Right cardiac atrium (tissue), 5 donors: ENCODE results near the gene CCT8. TPM values are rescaled to one million over a fixed set of nuclear protein-coding genes. Genes with fewer than 3 reads are reported as not detected.

ENCODE experiments used
- ATAC-seq, 2 donors: fragments of 200-7000 bp; cut with Tn5 transposase; one replicate each; pipeline versions ENCODE4 v1.8.0 to v1.9.1; 2020; ENCODE audit warnings: moderate library complexity in 2 of 2, mild to moderate bottlenecking in 1 of 2
- DNase-seq, 3 donors: peaks; one replicate each; pipeline ENCODE4 v3.0.0-alpha.2; 2020
- H3K27ac ChIP-seq: one replicate; pipeline ENCODE4 v1.5.1; 2013; ENCODE audit warnings: mild to moderate bottlenecking, low read length, control low read depth, moderate library complexity
- H3K27me3 ChIP-seq: one replicate; pipeline ENCODE4 v1.6.1; 2013; ENCODE audit not compliant: control insufficient read depth, insufficient read depth
- H3K4me1 ChIP-seq: one replicate; pipeline ENCODE4 v1.6.1; 2013; ENCODE audit warnings: low read length; ENCODE audit not compliant: control insufficient read depth, insufficient read depth
- H3K4me3 ChIP-seq: one replicate; pipeline ENCODE4 v1.5.1; 2013; ENCODE audit warnings: low read length, control low read depth
- H3K9me3 ChIP-seq: one replicate; pipeline ENCODE4 v1.6.1; 2013; ENCODE audit warnings: low read length; ENCODE audit not compliant: control insufficient read depth
- WGBS: extraction: QIAGEN DNeasy Blood & Tissue Kit; methylation state at CpG from one replicate; pipeline ENCODE4 v1.1.7; 2013; 5-methylcytosine and 5-hydroxymethylcytosine counted together
- intact Hi-C, 4 donors: fragments of 100-400 bp; cut with DNase I; formaldehyde crosslinking; loops; one replicate each; pipeline versions ENCODE4 v1.11.0 to v1.14.0; 2022 to 2023
- polyA plus RNA-seq: library from polyadenylated mRNA; stranded (reverse); fragments of 200-250 nt; gene quantifications from one replicate; pipeline ENCODE4 v1.2.3, GENCODE V29; 2013
- total RNA-seq, 4 donors: library from RNA; stranded (reverse); fragmentation: NEBNext Ultra II Directional; extraction: Animal tissue kit (Norgen Biotek cat#: 25700); gene quantifications; one replicate each; pipeline ENCODE4 v1.2.1, GENCODE V29; 2021
- donor health status: healthy with polysubstance abuse.
- donor health status: DM: no; HTN: yes; CAD: no.
- donor health status: DM: no; HTN: no; CAD: no.
- donor health status: DM: no; HTN: yes; CAD: no; lungs with severe emphysema.
- donor health status: DM: yes; HTN: yes; CAD: no.

The CCT8 gene
- total and polyA plus RNA-seq, 5 donors = 98.5 to 138 (median 114) TPM

GRCh38 chr21:29096218-29097015, 23.0 kb upstream of the CCT8 start:
- Histone ChIP-seq H3K27ac (no peak overlapping the region), H3K4me1 (no peaks in the 10 kb centered on the region), H3K9me3 (no peaks in the 10 kb centered on the region), H3K4me3 (no peak overlapping the region), H3K27me3 (no peaks in the 10 kb centered on the region)
- intact Hi-C loops = loop anchor here in 3 of 4 donors (10.0 kb wide), 2 partner anchors 58 to 748 kb away; no protein-coding TSS in a partner anchor
- ATAC-seq (no peak), DNase-seq (no peak)
- WGBS = 83% methylated on average over 8 of the region's 8 CpGs

DNA sequence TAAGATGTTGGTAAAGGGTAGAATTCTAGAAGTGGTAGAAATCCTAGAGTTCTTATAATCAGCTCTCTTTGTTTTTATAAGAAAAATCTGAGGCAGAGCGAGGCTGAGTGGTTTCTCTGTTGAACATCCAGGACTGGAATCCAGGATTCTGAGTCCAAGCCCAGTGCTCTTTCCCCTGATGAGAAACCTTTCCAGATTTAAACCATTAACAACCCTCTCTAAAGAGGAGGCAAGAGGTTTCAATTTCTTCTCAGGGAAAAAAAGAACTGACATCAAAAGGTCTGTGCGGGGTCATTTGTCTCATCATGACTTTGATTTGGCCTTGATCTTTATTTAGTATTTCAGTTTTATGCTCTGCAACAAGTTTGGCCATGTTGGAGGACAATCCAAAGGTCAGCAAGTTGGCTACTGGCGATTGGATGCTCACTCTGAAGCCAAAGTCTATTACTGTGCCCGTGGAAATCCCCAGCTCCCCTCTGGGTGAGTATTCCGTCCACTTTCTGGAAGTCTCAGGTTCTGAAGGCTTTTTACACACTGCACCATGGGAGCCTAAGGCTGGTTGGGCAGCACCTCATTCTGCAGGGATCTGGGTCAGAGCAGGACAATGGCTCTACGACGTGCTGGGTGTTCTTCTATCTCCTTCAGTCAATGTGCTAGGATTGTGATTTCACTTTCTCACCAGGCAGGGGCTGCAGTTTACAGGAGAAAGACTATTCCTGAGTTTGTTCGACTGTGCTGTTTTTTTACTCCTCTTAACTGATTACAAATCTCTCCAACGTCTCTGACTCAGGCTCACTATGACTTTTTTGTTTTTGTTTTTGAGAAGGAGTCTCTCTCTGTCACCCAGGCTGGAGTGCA, 18.9 kb upstream of the CCT8 start:
- H3K27me3 ChIP-seq = no peaks in the 10 kb centered on the region
- no peaks in the 10 kb centered on the region for H3K9me3 ChIP-seq
- ATAC-seq (no peak), DNase-seq (no peak)
- WGBS = 59% methylated on average over 9 of the region's 9 CpGs
- no peak overlapping the region for H3K27ac ChIP-seq
- intact Hi-C loops = loop anchor here (5.0 to 10.0 kb wide), 4 partner anchors 62 to 752 kb away; no protein-coding TSS in a partner anchor
- no peak overlapping the region for H3K4me3 ChIP-seq
- H3K4me1 ChIP-seq = no peaks in the 10 kb centered on the region

GRCh38 chr21:29091033-29091432, 17.6 kb upstream of the CCT8 start:
- Histone ChIP-seq H3K9me3 (no peaks in the 10 kb centered on the region), H3K4me1 (no peaks in the 10 kb centered on the region), H3K27me3 (no peaks in the 10 kb centered on the region), H3K4me3 (no peak overlapping the region), H3K27ac (no peak overlapping the region)
- intact Hi-C loops = loop anchor here (2.0 to 10.0 kb wide), 5 partner anchors 64 to 754 kb away; no protein-coding TSS in a partner anchor
- ATAC-seq (no peak), DNase-seq (no peak)
- 61% methylated on average over 1 of the region's 1 CpG for WGBS

- H3K9me3 ChIP-seq = no peaks in the 10 kb centered on the region
- intact Hi-C loops = no loop called here
- H3K27ac ChIP-seq = no peak overlapping the region
- ATAC-seq (no peak), DNase-seq (no peak)
- 83% methylated on average over 8 of the region's 8 CpGs for WGBS
- H3K4me3 ChIP-seq = no peak overlapping the region
- H3K27me3 ChIP-seq = no peaks in the 10 kb centered on the region
- no peaks in the 10 kb centered on the region for H3K4me1 ChIP-seq
Observed at GRCh38 chr21:29085106-29085752, 11.8 kb upstream of the CCT8 start.

DNA sequence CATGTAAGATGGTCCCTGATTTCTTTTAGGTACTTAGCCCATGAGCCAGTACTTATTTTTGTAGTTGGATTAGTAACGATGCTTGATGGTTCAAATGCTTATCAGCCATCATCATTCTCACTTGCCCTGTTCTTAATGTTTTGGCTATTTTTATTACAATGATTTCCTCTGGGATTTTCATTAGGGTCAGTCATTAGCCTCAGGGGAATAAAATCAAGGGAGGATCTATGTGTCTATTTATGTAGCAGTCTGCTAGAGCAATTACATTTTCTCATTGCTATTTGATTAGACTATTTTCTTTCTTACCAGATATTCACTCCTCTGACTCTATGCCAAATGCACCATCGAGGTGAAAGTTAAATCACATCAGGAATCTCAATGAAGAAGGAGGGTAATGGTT, 10.9 kb upstream of the CCT8 start:
- Histone ChIP-seq H3K4me1 (no peaks in the 10 kb centered on the region), H3K27me3 (no peaks in the 10 kb centered on the region), H3K4me3 (no peak overlapping the region), H3K27ac (no peak overlapping the region), H3K9me3 (no peaks in the 10 kb centered on the region)
- WGBS = 30% methylated on average over 2 of the region's 2 CpGs
- intact Hi-C loops = no loop called here
- no peak for DNase-seq
- no peak for ATAC-seq

GRCh38 chr21:29083306-29083705, 9.9 kb upstream of the CCT8 start:
- Histone ChIP-seq H3K27ac (no peak overlapping the region), H3K4me3 (no peak overlapping the region), H3K9me3 (no peaks in the 10 kb centered on the region), H3K27me3 (no peaks in the 10 kb centered on the region), H3K4me1 (peaks cover 4% of the 10 kb centered on the region)
- intact Hi-C loops = no loop called here
- WGBS = 91% methylated on average over 3 of the region's 3 CpGs
- ATAC-seq = no peak
- no peak for DNase-seq

- H3K27me3 ChIP-seq = no peaks in the 10 kb centered on the region
- H3K4me1 ChIP-seq = peaks cover 4% of the 10 kb centered on the region
- DNase-seq (no peak), ATAC-seq (peak in 1 of 2 donors; percentile 5)
- intact Hi-C loops = no loop called here
- no peaks in the 10 kb centered on the region for H3K9me3 ChIP-seq
- H3K27ac ChIP-seq = no peak overlapping the region
- WGBS = 92% methylated on average over 3 of the region's 3 CpGs
- H3K4me3 ChIP-seq = no peak overlapping the region
Observed at GRCh38 chr21:29082046-29082815, 8.8 kb upstream of the CCT8 start.

- intact Hi-C loops = no loop called here
- peak in 1 of 2 donors; percentile 6 for ATAC-seq
- Histone ChIP-seq H3K9me3 (no peaks in the 10 kb centered on the region), H3K4me1 (peaks cover 4% of the 10 kb centered on the region), H3K27ac (no peak overlapping the region), H3K27me3 (no peaks in the 10 kb centered on the region), H3K4me3 (no peak overlapping the region)
- WGBS = 31% methylated on average over 6 of the region's 6 CpGs
- DNase-seq = peak in 1 of 3 donors; percentile 58
Observed at GRCh38 chr21:29080454-29080941, 7.0 kb upstream of the CCT8 start.

- Histone ChIP-seq H3K4me3 (no peak overlapping the region), H3K27me3 (no peaks in the 10 kb centered on the region), H3K4me1 (peaks cover 4% of the 10 kb centered on the region), H3K9me3 (no peaks in the 10 kb centered on the region), H3K27ac (no peak overlapping the region)
- intact Hi-C loops = no loop called here
- peak in 1 of 2 donors; percentile 15 for ATAC-seq
- WGBS = 67% methylated on average over 8 of the region's 8 CpGs
- no peak for DNase-seq
Observed at GRCh38 chr21:29078869-29079767, 5.7 kb upstream of the CCT8 start.
